ENCODE measurements around the gene UBC.
"Not testable (repeated sequence)": the region's sequence is repeated elsewhere in the genome, so short reads cannot be mapped to it uniquely, and the experiment has no call there.

Gene UBC

GRCh38 chr12:124913474-124914391, 717 bp downstream of the UBC start:
- no peak for FAIRE-seq

- FAIRE-seq, result not testable (repeated sequence)
These were observed 1.7 kb downstream of the UBC start for GRCh38 chr12:124912529-124913287.

- FAIRE-seq, result not testable (repeated sequence)
These were observed 2.9 kb downstream of the UBC start for GRCh38 chr12:124911521-124911920.

- no peak for FAIRE-seq
These were observed 3.6 kb downstream of the UBC start for GRCh38 chr12:124910561-124911478.

- FAIRE-seq, result no peak
These were observed 4.5 kb downstream of the UBC start for GRCh38 chr12:124909831-124910560.

GRCh38 chr12:124906606-124907261, 7.7 kb downstream of the UBC start:
- peak; percentile 80 for FAIRE-seq

GRCh38 chr12:124904306-124905098, 9.9 kb downstream of the UBC start:
- no peak for FAIRE-seq

GRCh38 chr12:124902916-124903315, 11.5 kb downstream of the UBC start:
- no peak for FAIRE-seq

- no peak for FAIRE-seq
These were observed 13.4 kb downstream of the UBC start for GRCh38 chr12:124901003-124901402.

- not testable (repeated sequence) for FAIRE-seq
These were observed 14.1 kb downstream of the UBC start for GRCh38 chr12:124900345-124900795.

GRCh38 chr12:124898923-124899294, 15.5 kb downstream of the UBC start:
- no peak for FAIRE-seq

- FAIRE-seq, result no peak
These were observed 16.1 kb downstream of the UBC start for GRCh38 chr12:124898200-124898922.

GRCh38 chr12:124896461-124896860, 18.0 kb downstream of the UBC start:
- no peak for FAIRE-seq

GRCh38 chr12:124893792-124894516, 20.5 kb downstream of the UBC start:
- FAIRE-seq, result no peak

- no peak for FAIRE-seq
These were observed 26.2 kb downstream of the UBC start for GRCh38 chr12:124888260-124888659.

GRCh38 chr12:124887766-124888165, 26.7 kb downstream of the UBC start:
- not testable (repeated sequence) for FAIRE-seq

- FAIRE-seq, result no peak
These were observed 29.6 kb downstream of the UBC start for GRCh38 chr12:124884587-124885438.
